ENCODE measurements around the gene CFAP141.
"Not testable (repeated sequence)": the region's sequence is repeated elsewhere in the genome, so short reads cannot be mapped to it uniquely, and the experiment has no call there.

CFAP141 gene

GRCh38 chr1:154208677-154209388 is 2.7 kb upstream of the CFAP141 start:
- H3K4me3 ChIP-seq: no peak overlapping the region
- no peak overlapping the region for H3K27ac ChIP-seq
- no peak for DNase-seq (ENCODE audit: low spot score)
- TF ChIP-seq, protein P1, sequence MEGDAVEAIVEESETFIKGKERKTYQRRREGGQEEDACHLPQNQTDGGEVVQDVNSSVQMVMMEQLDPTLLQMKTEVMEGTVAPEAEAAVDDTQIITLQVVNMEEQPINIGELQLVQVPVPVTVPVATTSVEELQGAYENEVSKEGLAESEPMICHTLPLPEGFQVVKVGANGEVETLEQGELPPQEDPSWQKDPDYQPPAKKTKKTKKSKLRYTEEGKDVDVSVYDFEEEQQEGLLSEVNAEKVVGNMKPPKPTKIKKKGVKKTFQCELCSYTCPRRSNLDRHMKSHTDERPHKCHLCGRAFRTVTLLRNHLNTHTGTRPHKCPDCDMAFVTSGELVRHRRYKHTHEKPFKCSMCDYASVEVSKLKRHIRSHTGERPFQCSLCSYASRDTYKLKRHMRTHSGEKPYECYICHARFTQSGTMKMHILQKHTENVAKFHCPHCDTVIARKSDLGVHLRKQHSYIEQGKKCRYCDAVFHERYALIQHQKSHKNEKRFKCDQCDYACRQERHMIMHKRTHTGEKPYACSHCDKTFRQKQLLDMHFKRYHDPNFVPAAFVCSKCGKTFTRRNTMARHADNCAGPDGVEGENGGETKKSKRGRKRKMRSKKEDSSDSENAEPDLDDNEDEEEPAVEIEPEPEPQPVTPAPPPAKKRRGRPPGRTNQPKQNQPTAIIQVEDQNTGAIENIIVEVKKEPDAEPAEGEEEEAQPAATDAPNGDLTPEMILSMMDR (IDR thresholded peaks at IDR 0.05): no peak

GRCh38 chr1:154207262-154207661 is 1.1 kb upstream of the CFAP141 start:
- TF ChIP-seq, protein P1 (IDR thresholded peaks at IDR 0.05): no peak

GRCh38 chr1:154205778-154206177 is 355 bp downstream of the CFAP141 start:
- not testable (repeated sequence) for H3K4me3 ChIP-seq; DNase-seq (ENCODE audit: low spot score); H3K27ac ChIP-seq

More at GRCh38 chr1:154207262-154207661, 1.1 kb upstream of the CFAP141 start:
- DNase-seq (ENCODE audit: low spot score): no peak
- Histone ChIP-seq H3K27ac (no peak overlapping the region), H3K4me3 (no peak overlapping the region)

DNA sequence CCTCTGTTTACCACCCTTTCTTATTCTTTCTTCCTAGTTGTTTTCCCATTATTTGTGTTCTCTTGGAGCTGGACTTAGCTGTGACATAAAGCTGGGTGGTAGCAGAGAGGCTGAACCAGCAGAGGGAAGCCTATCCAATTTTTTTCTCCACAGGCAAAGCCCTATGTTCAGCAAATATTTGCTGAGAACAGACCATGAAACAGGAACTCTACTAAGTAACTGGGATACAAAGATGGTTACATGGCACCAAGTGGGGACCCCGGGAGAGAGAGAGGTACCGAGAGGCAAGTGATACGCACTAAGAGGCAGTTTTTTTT is 6.6 kb downstream of the CFAP141 start:
- H3K27ac ChIP-seq: peak overlapping the region; percentile 46 to 60
- DNase-seq (ENCODE audit: low spot score): no peak
- TF ChIP-seq, protein P1 (IDR thresholded peaks at IDR 0.05): no peak
- peak overlapping the region; percentile 51 for H3K4me3 ChIP-seq

DNA sequence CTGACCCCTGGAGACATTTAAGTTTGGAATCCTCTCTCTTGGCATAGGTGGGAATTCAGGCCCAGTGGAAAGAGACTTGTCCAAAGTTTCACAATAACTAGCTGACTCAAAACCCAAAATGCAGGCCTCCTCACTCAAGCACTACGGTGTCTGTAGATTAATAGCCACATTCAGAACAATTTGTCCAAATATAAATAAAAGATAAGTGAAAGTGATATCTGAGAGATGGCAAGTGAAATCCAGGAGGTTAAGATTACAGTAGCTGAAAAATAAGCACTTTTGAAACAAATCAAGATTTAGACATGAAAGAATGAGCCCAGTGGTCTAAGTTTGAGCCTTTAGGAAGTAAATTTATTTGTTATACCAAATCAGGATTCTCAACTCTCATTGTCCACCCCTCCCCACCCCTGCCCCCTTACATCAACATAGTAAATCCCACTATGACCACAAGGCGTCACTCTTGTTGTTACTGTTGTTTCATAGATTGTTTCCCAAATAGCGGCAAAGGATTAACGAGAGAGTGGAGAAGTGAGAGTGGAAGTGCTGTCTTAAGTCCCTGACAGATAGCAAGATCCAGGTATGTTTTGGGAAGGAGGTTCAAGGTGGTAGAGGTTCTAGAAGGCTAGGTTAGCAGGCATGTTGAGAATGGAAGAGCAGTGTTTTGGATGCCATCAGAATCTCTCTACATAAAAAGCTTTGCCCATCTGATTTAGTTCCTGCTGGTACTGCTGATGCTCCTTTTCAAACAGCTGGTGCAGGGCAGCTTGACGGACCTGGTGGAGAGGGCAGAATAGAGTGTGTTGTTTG is 7.2 kb downstream of the CFAP141 start:
- Histone ChIP-seq H3K27ac (peak overlapping the region; percentile 46 to 60), H3K4me3 (peak overlapping the region; percentile 51)
- DNase-seq (ENCODE audit: low spot score): no peak
- TF ChIP-seq, protein P1 (IDR thresholded peaks at IDR 0.05): peak; percentile 13

DNA sequence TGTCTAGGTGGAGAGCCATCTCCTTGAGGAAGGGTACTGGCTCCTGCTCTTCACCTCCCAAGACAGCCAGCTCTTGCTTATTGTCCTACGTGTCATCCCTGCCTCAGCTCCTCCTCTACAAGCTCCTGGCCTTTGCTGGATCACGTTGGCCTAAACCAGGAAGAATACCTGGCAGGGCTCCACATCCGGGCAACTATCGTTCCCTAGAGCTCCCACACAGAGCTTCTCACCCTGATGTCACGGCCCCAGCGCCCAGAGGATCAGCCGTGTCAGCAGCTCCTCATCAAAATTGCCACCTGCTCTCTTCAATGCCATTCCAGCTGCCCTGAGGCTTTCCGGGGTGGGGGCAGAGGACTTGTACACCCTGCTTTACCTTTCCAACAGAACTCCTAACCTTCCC is 12.3 kb downstream of the CFAP141 start:
- DNase-seq (ENCODE audit: low spot score): no peak
- Histone ChIP-seq H3K27ac (no peak overlapping the region), H3K4me3 (no peak overlapping the region)
- TF ChIP-seq, protein P1 (IDR thresholded peaks at IDR 0.05): no peak

GRCh38 chr1:154192476-154192875 is 13.7 kb downstream of the CFAP141 start:
- H3K27ac ChIP-seq: no peak overlapping the region

More at GRCh38 chr1:154192476-154192875, 13.7 kb downstream of the CFAP141 start:
- TF ChIP-seq, protein P1 (IDR thresholded peaks at IDR 0.05): no peak
- DNase-seq (ENCODE audit: low spot score): no peak
- H3K4me3 ChIP-seq: no peak overlapping the region
